Measurements from ENCODE around the gene IGSF21.

The IGSF21 gene

GRCh38 chr1:18217398-18218043 lies 109.9 kb downstream of the IGSF21 start:
- DNase-seq (ENCODE audit: low read depth) = no peak

GRCh38 chr1:18229625-18230024 lies 122.0 kb downstream of the IGSF21 start:
- DNase-seq (ENCODE audit: low read depth) = no peak

GRCh38 chr1:18230321-18230720 lies 122.7 kb downstream of the IGSF21 start:
- no peak for DNase-seq (ENCODE audit: low read depth)

- DNase-seq (ENCODE audit: low read depth) = no peak
Measured at GRCh38 chr1:18230840-18231239, 123.2 kb downstream of the IGSF21 start.

- no peak for DNase-seq (ENCODE audit: low read depth)
Measured at GRCh38 chr1:18232052-18232451, 124.5 kb downstream of the IGSF21 start.

GRCh38 chr1:18233176-18233864 lies 125.7 kb downstream of the IGSF21 start:
- DNase-seq (ENCODE audit: low read depth) = no peak

- no peak for DNase-seq (ENCODE audit: low read depth)
Measured at GRCh38 chr1:18234790-18235242, 127.2 kb downstream of the IGSF21 start.

GRCh38 chr1:18237371-18237770 lies 129.8 kb downstream of the IGSF21 start:
- DNase-seq (ENCODE audit: low read depth) = no peak

GRCh38 chr1:18238190-18238589 lies 130.6 kb downstream of the IGSF21 start:
- DNase-seq (ENCODE audit: low read depth) = no peak

- DNase-seq (ENCODE audit: low read depth) = no peak
Measured at GRCh38 chr1:18239671-18240070, 132.1 kb downstream of the IGSF21 start.

GRCh38 chr1:18240906-18241305 lies 133.3 kb downstream of the IGSF21 start:
- no peak for DNase-seq (ENCODE audit: low read depth)

GRCh38 chr1:18241891-18242290 lies 134.3 kb downstream of the IGSF21 start:
- no peak for DNase-seq (ENCODE audit: low read depth)

GRCh38 chr1:18243503-18244175 lies 136.0 kb downstream of the IGSF21 start:
- no peak for DNase-seq (ENCODE audit: low read depth)

GRCh38 chr1:18244762-18245161 lies 137.2 kb downstream of the IGSF21 start:
- DNase-seq (ENCODE audit: low read depth) = no peak

- no peak for DNase-seq (ENCODE audit: low read depth)
Measured at GRCh38 chr1:18245647-18246046, 138.0 kb downstream of the IGSF21 start.

- DNase-seq (ENCODE audit: low read depth) = no peak
Measured at GRCh38 chr1:18246543-18246942, 138.9 kb downstream of the IGSF21 start.

- DNase-seq (ENCODE audit: low read depth) = no peak
Measured at GRCh38 chr1:18247151-18247550, 139.6 kb downstream of the IGSF21 start.

GRCh38 chr1:18249631-18250030 lies 142.0 kb downstream of the IGSF21 start:
- no peak for DNase-seq (ENCODE audit: low read depth)

- no peak for DNase-seq (ENCODE audit: low read depth)
Measured at GRCh38 chr1:18253093-18253492, 145.5 kb downstream of the IGSF21 start.

GRCh38 chr1:18256282-18257235 lies 149.0 kb downstream of the IGSF21 start:
- no peak for DNase-seq (ENCODE audit: low read depth)

GRCh38 chr1:18257778-18258177 lies 150.2 kb downstream of the IGSF21 start:
- no peak for DNase-seq (ENCODE audit: low read depth)

- no peak for DNase-seq (ENCODE audit: low read depth)
Measured at GRCh38 chr1:18261891-18262290, 154.3 kb downstream of the IGSF21 start.
